ENCODE measurements around the gene CD151. TPM values are rescaled to one million over a fixed set of nuclear protein-coding genes. Genes with fewer than 3 reads are reported as not detected.

The CD151 gene
- total and polyA plus RNA-seq, 4 donors = 182 to 556 (median 399) TPM

DNA sequence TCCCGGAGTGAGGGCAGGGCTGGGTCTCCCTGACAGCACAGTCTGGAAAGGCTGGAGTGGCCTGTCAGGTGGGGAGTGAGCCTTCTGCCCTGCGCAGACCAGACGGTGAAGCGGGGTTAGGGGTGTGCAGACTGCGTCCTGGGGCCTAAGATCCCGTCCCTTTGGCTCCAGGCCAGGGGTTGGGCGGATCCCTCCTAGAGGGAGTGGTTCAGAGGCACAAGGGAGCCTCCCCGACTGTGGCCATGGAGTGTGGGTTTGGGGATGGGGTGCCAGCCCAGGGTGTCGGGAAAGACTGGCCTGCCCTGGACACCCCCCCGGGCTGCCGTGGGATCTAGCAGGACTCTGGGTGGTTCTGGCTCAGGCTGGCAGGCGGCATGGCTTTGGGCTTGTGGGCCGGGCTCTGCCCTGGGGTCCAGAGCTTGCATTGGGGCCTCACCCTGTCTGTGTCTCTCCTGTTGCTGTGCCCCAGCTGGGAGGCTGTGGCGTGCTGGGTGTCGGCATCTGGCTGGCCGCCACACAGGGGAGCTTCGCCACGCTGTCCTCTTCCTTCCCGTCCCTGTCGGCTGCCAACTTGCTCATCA, 29.4 kb downstream of the CD151 start:
- ATAC-seq (ENCODE audit: insufficient read depth, low FRiP score) (no peak), DNase-seq (peak in 2 of 3 donors; percentile 50 to 51)
- Histone ChIP-seq H3K27ac (ENCODE audit: low read depth in 1 of 2, low read length in 1 of 2) (no peak overlapping the region), H3K9me3 (ENCODE audit: control insufficient read depth in 4 of 4, insufficient read depth in 3 of 4, low read length in 3 of 4) (no peaks in the 10 kb centered on the region), H3K36me3 (ENCODE audit: control insufficient read depth in 4 of 4, insufficient read depth in 4 of 4, low read length in 4 of 4) (peaks cover 0 to 52% (median 1%) of the 10 kb centered on the region in 4 donors), H3K9ac (ENCODE audit: insufficient read depth in 1 of 2, low read length in 2 of 2) (no peak overlapping the region), H3K4me3 (no peak overlapping the region), H3K4me1 (ENCODE audit: control insufficient read depth in 5 of 5, insufficient read depth in 5 of 5, low read length in 5 of 5) (peaks cover 0 to 37% (median 12%) of the 10 kb centered on the region in 5 donors), H3K27me3 (ENCODE audit: control insufficient read depth in 3 of 3, insufficient read depth in 3 of 3, low read length in 2 of 3) (no peaks in the 10 kb centered on the region)
- 70 to 76% methylated on average over 20 of the region's 20 CpGs for WGBS, 2 donors
- TF ChIP-seq, protein P1, sequence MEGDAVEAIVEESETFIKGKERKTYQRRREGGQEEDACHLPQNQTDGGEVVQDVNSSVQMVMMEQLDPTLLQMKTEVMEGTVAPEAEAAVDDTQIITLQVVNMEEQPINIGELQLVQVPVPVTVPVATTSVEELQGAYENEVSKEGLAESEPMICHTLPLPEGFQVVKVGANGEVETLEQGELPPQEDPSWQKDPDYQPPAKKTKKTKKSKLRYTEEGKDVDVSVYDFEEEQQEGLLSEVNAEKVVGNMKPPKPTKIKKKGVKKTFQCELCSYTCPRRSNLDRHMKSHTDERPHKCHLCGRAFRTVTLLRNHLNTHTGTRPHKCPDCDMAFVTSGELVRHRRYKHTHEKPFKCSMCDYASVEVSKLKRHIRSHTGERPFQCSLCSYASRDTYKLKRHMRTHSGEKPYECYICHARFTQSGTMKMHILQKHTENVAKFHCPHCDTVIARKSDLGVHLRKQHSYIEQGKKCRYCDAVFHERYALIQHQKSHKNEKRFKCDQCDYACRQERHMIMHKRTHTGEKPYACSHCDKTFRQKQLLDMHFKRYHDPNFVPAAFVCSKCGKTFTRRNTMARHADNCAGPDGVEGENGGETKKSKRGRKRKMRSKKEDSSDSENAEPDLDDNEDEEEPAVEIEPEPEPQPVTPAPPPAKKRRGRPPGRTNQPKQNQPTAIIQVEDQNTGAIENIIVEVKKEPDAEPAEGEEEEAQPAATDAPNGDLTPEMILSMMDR (IDR thresholded peaks at IDR 0.05; ENCODE audit: control extremely low read depth, extremely low read depth) = no peak

DNA sequence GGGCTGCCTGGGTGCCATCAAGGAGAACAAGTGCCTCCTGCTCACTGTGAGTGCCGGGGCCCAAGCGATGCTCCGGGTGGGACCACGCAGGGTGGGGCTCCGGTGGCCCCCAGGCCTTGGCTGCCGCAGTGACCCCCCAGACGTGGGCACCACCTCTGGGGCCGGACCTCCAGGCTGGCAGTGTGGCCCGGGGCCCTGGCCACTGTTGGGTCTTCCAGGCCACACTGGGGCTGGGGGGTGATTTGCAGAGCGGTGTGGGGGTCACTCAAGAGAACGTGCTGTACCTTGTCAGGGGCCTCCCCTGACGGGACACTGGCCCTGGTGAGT, 29.9 kb downstream of the CD151 start:
- Histone ChIP-seq H3K36me3 (ENCODE audit: control insufficient read depth in 4 of 4, insufficient read depth in 4 of 4, low read length in 4 of 4) (peaks cover 0 to 52% (median 1%) of the 10 kb centered on the region in 4 donors), H3K27me3 (ENCODE audit: control insufficient read depth in 3 of 3, insufficient read depth in 3 of 3, low read length in 2 of 3) (no peaks in the 10 kb centered on the region), H3K9ac (ENCODE audit: insufficient read depth in 1 of 2, low read length in 2 of 2) (no peak overlapping the region), H3K4me1 (ENCODE audit: control insufficient read depth in 5 of 5, insufficient read depth in 5 of 5, low read length in 5 of 5) (peaks cover 0 to 37% (median 12%) of the 10 kb centered on the region in 5 donors), H3K4me3 (no peak overlapping the region), H3K27ac (ENCODE audit: low read depth in 1 of 2, low read length in 1 of 2) (no peak overlapping the region), H3K9me3 (ENCODE audit: control insufficient read depth in 4 of 4, insufficient read depth in 3 of 4, low read length in 3 of 4) (no peaks in the 10 kb centered on the region)
- TF ChIP-seq, protein P1 (IDR thresholded peaks at IDR 0.05; ENCODE audit: control extremely low read depth, extremely low read depth) = no peak
- 87 to 92% methylated on average over 11 to 12 of the region's 12 CpGs for WGBS, 2 donors
- no peak for ATAC-seq (ENCODE audit: insufficient read depth, low FRiP score)
- DNase-seq = no peak

DNA sequence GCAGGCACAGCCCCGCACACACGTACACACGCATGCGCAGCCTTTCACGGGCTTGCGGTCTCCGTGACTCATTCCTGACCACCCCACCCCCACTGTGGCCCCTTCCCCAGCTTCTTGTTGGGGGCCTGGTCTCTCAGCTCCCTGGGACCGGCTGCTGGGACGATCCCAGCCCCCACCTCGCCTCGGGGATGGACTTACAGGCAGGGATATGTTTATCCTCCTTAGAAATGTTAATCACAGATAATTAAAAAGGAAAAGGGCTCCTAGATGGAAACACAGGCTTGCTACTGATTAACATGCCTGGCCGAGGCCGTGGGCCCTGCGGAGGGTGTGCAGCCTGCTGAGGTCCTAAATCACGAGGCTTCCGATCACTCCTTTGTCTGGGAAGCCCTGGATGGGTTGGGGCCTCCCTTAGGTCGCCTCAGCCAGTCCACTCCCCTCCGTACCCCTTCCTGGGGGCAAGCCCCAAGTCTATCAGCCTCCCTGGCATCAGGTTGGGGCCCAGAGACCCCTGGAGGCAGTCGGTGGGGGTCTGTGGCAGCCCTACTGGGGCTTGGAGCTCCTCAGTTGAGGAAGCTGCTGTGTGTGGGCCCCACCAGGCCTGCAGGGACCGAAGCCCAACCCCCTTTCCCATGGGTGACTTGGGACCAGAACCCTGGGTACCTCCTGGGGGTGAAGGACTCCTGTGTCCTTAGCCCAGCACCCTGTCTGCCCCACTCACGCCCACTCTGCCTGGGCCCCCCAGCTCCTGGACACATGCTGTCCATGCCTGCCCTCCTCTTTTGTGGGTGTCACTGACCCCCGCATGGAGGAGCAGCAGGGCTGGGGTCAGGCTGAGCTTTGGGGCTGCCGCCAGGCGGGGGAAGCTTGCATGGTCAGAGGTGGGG, 30.5 kb downstream of the CD151 start:
- Histone ChIP-seq H3K27me3 (ENCODE audit: control insufficient read depth in 3 of 3, insufficient read depth in 3 of 3, low read length in 2 of 3) (no peaks in the 10 kb centered on the region), H3K9me3 (ENCODE audit: control insufficient read depth in 4 of 4, insufficient read depth in 3 of 4, low read length in 3 of 4) (no peaks in the 10 kb centered on the region), H3K9ac (ENCODE audit: insufficient read depth in 1 of 2, low read length in 2 of 2) (no peak overlapping the region), H3K4me1 (ENCODE audit: control insufficient read depth in 5 of 5, insufficient read depth in 5 of 5, low read length in 5 of 5) (peaks cover 0 to 35% (median 12%) of the 10 kb centered on the region in 5 donors), H3K4me3 (no peak overlapping the region), H3K27ac (ENCODE audit: low read depth in 1 of 2, low read length in 1 of 2) (no peak overlapping the region), H3K36me3 (ENCODE audit: control insufficient read depth in 4 of 4, insufficient read depth in 4 of 4, low read length in 4 of 4) (peaks cover 0 to 52% (median 2%) of the 10 kb centered on the region in 4 donors)
- TF ChIP-seq, protein P1 (IDR thresholded peaks at IDR 0.05; ENCODE audit: control extremely low read depth, extremely low read depth) = no peak
- WGBS, 2 donors = 89 to 90% methylated on average over 24 of the region's 24 CpGs
- peak; percentile 45 to 48 (median 46) for DNase-seq
- ATAC-seq (ENCODE audit: insufficient read depth, low FRiP score) = no peak

Measured in lung (tissue), 12 donors.